ENCODE data around the gene SPECC1L. TPM values are rescaled to one million over a fixed set of nuclear protein-coding genes. Genes with fewer than 3 reads are reported as not detected.
A peak's percentile ranks its signal among the peaks of the same experiment; 100 is the strongest.
"Not testable (repeated sequence)": the region's sequence is repeated elsewhere in the genome, so short reads cannot be mapped to it uniquely, and the experiment has no call there.

The SPECC1L gene
- total and polyA plus RNA-seq, 7 donors: 17.4 to 52.6 (median 28.8) TPM

DNA sequence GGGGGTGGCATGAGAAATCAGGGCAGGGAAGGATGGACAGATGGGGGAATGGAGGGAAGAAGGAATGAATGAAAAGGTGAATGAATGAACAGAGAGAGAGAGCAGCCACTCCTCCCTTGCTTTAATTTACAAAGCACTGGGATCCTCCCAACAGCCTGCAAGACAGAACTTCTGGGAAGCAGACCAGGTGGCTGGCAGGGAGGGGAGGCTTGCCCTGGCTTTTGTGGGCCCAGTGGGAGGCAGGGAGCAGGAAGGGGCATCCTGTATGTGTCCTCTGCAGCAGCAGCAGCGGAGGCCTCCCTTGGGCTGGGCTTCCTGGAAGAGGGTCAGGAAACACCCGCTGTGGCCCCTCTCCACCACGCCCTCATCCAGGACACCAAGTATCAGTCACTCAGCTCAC is 27.2 kb upstream of the SPECC1L start:
- intact Hi-C loops (cut with DNase I); H3K36me3 ChIP-seq; H3K27me3 ChIP-seq; H3K9me3 ChIP-seq: not testable (repeated sequence)
- peak in 1 of 4 donors; percentile 28 for TF ChIP-seq POLR2AphosphoS5 (IDR thresholded peaks at IDR 0.05)
- DNase-seq: peak; percentile 68
- H3K27ac ChIP-seq: peak overlapping the region in 2 of 4 donors; percentile 7 to 22
- peaks cover 0 to 34% (median 31%) of the 10 kb centered on the region in 4 donors for H3K4me1 ChIP-seq
- WGBS, 2 donors: 55 to 81% methylated on average over 3 of the region's 3 CpGs
- peak overlapping the region in 3 of 4 donors; percentile 28 to 36 (median 32) for H3K4me3 ChIP-seq

DNA sequence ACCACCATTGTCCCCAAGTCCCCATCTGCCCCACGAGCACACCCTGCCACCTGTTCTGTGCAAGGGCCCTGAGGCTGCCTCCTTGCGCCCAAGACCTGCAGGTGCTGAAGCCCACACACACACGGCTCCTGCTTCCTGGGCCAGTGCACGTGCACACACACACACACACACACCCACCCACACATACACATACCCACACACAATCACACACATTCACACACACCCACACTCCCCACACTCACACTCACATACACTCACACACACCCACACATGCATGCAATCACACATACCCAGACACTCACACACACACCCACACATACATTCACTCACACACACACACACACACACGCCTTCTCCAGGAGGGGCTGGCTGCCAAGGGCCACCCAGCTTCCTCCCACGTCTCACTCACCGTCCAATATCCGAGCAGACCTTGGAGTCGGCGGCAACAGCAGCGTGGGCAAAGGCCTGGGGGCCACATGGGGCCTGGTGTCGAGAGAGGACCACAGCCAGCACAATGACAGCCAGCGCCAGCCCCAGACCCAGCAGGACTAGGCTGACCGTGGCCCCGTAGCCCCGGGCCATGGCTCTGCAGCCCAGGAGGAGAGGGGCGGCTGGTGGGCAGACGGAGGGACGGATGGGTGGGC is 26.4 kb upstream of the SPECC1L start:
- TF ChIP-seq POLR2AphosphoS5 (IDR thresholded peaks at IDR 0.05) (no peak), POLR2A (IDR thresholded peaks at IDR 0.05) (no peak), EP300 (IDR thresholded peaks at IDR 0.05) (no peak)
- TF ChIP-seq, protein P1, sequence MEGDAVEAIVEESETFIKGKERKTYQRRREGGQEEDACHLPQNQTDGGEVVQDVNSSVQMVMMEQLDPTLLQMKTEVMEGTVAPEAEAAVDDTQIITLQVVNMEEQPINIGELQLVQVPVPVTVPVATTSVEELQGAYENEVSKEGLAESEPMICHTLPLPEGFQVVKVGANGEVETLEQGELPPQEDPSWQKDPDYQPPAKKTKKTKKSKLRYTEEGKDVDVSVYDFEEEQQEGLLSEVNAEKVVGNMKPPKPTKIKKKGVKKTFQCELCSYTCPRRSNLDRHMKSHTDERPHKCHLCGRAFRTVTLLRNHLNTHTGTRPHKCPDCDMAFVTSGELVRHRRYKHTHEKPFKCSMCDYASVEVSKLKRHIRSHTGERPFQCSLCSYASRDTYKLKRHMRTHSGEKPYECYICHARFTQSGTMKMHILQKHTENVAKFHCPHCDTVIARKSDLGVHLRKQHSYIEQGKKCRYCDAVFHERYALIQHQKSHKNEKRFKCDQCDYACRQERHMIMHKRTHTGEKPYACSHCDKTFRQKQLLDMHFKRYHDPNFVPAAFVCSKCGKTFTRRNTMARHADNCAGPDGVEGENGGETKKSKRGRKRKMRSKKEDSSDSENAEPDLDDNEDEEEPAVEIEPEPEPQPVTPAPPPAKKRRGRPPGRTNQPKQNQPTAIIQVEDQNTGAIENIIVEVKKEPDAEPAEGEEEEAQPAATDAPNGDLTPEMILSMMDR (IDR thresholded peaks at IDR 0.05): no peak
- H3K36me3 ChIP-seq: no peaks in the 10 kb centered on the region
- WGBS, 2 donors: 71 to 78% methylated on average over 19 of the region's 19 CpGs
- H3K4me1 ChIP-seq: peaks cover 0 to 34% (median 31%) of the 10 kb centered on the region in 4 donors
- H3K4me3 ChIP-seq: peak overlapping the region; percentile 14 to 36 (median 30)
- no peak for DNase-seq
- intact Hi-C loops (cut with DNase I): no loop called here
- H3K9me3 ChIP-seq: no peaks in the 10 kb centered on the region
- H3K27ac ChIP-seq: peak overlapping the region; percentile 64 to 82 (median 68)
- H3K27me3 ChIP-seq: no peaks in the 10 kb centered on the region

DNA sequence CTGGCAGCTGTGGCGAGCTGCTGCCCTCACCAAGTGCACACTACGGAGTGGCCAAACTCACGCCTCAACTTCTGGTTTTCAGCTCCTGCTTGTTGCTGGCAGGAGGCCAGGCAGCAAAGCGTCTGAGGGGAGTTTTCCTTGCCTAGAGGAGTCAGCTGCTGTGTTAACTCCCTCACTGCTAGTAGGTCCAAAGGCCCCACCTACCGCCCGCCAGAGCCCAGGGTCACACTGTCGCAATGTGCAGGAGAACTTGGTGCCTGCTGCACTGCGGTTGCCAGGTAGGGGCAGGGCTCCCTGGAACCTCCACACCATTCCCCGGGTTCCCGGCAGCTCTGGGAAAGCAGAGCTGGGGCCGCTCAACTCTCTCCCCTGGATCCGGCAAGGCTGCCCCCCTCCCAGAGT is 25.6 kb upstream of the SPECC1L start, which contains the start of gene GGT5:
TSS of gene GGT5 (minus strand) at position 53 of the 402 bp plus-strand sequence. CDS start 357 bp downstream, outside the sequence.
- 41 to 43% methylated on average over 12 of the region's 12 CpGs for WGBS, 2 donors
- intact Hi-C loops (cut with DNase I): loop anchor here (5.0 kb wide), 1 partner anchor 138 kb away; no protein-coding TSS in a partner anchor

DNA sequence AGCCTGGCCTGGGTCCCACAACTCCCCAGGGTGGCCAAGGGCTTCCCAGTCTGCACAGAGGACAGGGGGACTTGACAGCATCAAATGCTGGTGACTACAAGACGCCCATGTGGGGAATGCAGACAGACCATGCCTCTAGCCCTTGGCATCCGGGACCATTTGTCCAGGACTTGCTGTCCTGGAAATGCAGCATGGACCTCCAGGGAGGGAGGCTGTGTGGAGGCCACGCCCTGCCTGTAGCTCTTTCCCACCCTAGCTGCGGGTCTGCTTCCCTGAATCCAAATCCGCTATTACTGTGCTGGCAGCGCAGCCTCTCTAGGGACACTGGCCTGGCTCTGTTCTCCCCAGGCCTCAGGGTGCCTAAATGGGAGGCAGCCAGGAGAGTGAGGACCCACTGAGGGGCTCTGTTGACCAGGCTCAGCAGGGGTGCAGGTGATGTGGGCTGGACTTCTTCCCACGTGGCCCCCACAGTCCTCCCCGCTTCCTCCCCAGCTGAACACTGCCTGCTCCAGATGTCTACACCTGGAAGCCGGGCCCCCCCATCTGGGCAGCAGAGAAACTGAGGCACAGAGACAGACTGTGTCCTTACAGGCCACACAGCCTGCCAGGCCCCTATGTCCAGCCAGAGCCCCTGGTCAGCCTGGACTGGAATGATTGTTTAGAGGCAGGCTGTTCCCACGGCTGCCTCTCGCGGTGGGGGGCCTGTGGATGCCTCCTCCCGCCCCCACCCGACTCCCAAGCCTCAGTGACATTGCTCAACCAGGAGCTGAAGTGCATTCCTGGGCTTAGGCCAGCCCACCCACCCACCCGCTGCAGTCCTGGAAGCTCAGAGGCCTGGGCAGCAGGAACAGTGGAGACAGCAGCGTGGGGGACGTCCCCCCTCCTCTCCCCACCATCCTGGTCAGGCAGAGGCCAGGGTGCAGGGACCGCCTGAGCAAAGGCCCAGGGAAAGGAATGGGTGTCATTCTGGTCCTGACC is 24.8 kb upstream of the SPECC1L start:
- Histone ChIP-seq H3K4me1 (peaks cover 0 to 34% (median 31%) of the 10 kb centered on the region in 4 donors), H3K4me3 (peak overlapping the region in 3 of 4 donors; percentile 13 to 15 (median 14)), H3K27ac (peak overlapping the region; percentile 78 to 82 (median 78))
- intact Hi-C loops (cut with DNase I): loop anchor here (2.0 to 5.0 kb wide), 2 partner anchors 57 to 139 kb away; no protein-coding TSS in a partner anchor
- H3K27me3 ChIP-seq, H3K36me3 ChIP-seq, H3K9me3 ChIP-seq: not testable (repeated sequence)
- peak; percentile 93 for DNase-seq
- TF ChIP-seq EP300 (IDR thresholded peaks at IDR 0.05): peak in 2 of 4 donors; percentile 49 to 85
- peak in 3 of 4 donors; percentile 42 to 71 (median 62) for TF ChIP-seq POLR2AphosphoS5 (IDR thresholded peaks at IDR 0.05)
- 74 to 78% methylated on average over 18 of the region's 18 CpGs for WGBS, 2 donors

More for the DNA sequence above, 25.6 kb upstream of the SPECC1L start, which contains the start of gene GGT5:
- H3K36me3 ChIP-seq, H3K9me3 ChIP-seq, H3K27me3 ChIP-seq: not testable (repeated sequence)
- peaks cover 0 to 34% (median 31%) of the 10 kb centered on the region in 4 donors for H3K4me1 ChIP-seq
- peak; percentile 85 for DNase-seq
- peak within 1 kb of the TSS; percentile 78 to 82 (median 78) for H3K27ac ChIP-seq
- peak in 2 of 4 donors; percentile 24 to 36 for TF ChIP-seq POLR2AphosphoS5 (IDR thresholded peaks at IDR 0.05)
- H3K4me3 ChIP-seq: peak within 1 kb of the TSS; percentile 14 to 36 (median 30)

DNA sequence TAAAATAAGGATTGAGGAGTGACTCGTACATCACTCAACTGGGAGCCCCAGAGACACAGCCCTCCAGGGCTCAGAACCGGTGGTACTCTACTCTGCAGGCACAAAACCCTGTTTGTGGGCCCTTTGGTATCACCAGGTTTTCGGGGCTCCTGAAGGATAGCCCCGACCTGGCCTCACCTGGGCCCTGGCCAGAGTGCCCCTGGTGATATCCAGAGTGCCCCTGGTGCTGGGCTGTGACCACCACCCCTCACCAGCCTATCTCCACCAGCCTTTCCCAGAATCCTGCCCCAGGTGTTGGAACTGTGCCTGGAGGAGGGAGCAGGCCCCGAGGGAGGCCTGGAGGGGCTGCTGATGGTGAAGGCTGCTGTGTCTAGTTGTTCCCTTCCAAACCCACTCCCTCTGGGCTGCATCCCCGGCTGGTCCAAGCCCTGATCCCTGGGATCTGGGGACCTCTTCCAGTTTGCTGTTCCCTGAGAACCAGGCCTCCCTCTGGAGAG is 23.6 kb upstream of the SPECC1L start:
- Histone ChIP-seq H3K4me1 (peaks cover 0 to 34% (median 31%) of the 10 kb centered on the region in 4 donors), H3K27me3 (no peaks in the 10 kb centered on the region), H3K4me3 (no peak overlapping the region), H3K27ac (peak overlapping the region; percentile 78 to 82 (median 78)), H3K9me3 (no peaks in the 10 kb centered on the region), H3K36me3 (no peaks in the 10 kb centered on the region)
- no peak for DNase-seq
- intact Hi-C loops (cut with DNase I): loop anchor here (2.0 to 5.0 kb wide), 2 partner anchors 58 to 140 kb away; no protein-coding TSS in a partner anchor
- TF ChIP-seq, protein P1 (IDR thresholded peaks at IDR 0.05): no peak
- TF ChIP-seq EP300 (IDR thresholded peaks at IDR 0.05): no peak
- no peak for TF ChIP-seq POLR2AphosphoS5 (IDR thresholded peaks at IDR 0.05)
- no peak for TF ChIP-seq POLR2A (IDR thresholded peaks at IDR 0.05)
- WGBS, 2 donors: 73% methylated on average over 6 of the region's 6 CpGs
